ENCODE measurements around the gene PUSL1.
A peak's percentile ranks its signal among the peaks of the same experiment; 100 is the strongest.

Gene PUSL1

GRCh38 chr1:1342061-1342562 is 33.7 kb downstream of the PUSL1 start:
- no peak for DNase-seq

- no peak for DNase-seq
These were observed 34.3 kb downstream of the PUSL1 start for GRCh38 chr1:1342584-1343115.

GRCh38 chr1:1343811-1344421 is 35.5 kb downstream of the PUSL1 start:
- DNase-seq, result no peak

- DNase-seq, result no peak
These were observed 36.4 kb downstream of the PUSL1 start for GRCh38 chr1:1344655-1345361.

- DNase-seq, result no peak
These were observed 37.0 kb downstream of the PUSL1 start for GRCh38 chr1:1345384-1345783.

- DNase-seq, result no peak
These were observed 37.6 kb downstream of the PUSL1 start for GRCh38 chr1:1345860-1346500.

GRCh38 chr1:1346501-1346890 is 38.1 kb downstream of the PUSL1 start:
- DNase-seq, result no peak

GRCh38 chr1:1347026-1347595 is 38.7 kb downstream of the PUSL1 start:
- DNase-seq, result no peak

- DNase-seq, result no peak
These were observed 39.4 kb downstream of the PUSL1 start for GRCh38 chr1:1347663-1348419.

GRCh38 chr1:1348420-1349255 is 40.2 kb downstream of the PUSL1 start:
- no peak for DNase-seq

GRCh38 chr1:1349256-1350012 is 41.0 kb downstream of the PUSL1 start, which contains the start of gene DVL1:
TSS of gene DVL1 (minus strand) at chr1:1349418. CDS start at chr1:1349065, 353 bp downstream.
- peak; percentile 66 for DNase-seq

GRCh38 chr1:1351511-1352427 is 43.4 kb downstream of the PUSL1 start:
- DNase-seq, result no peak

GRCh38 chr1:1352786-1353388 is 44.5 kb downstream of the PUSL1 start:
- DNase-seq, result no peak

GRCh38 chr1:1353389-1354151 is 45.2 kb downstream of the PUSL1 start:
- no peak for DNase-seq

GRCh38 chr1:1354271-1355247 is 46.2 kb downstream of the PUSL1 start:
- no peak for DNase-seq

- no peak for DNase-seq
These were observed 47.0 kb downstream of the PUSL1 start for GRCh38 chr1:1355416-1355815.

- DNase-seq, result no peak
These were observed 47.9 kb downstream of the PUSL1 start for GRCh38 chr1:1356166-1356795.

Data from activated gamma-delta T cell (primary cell).